ENCODE results near the gene CEP78. TPM values are rescaled to one million over a fixed set of nuclear protein-coding genes. Genes with fewer than 3 reads are reported as not detected.

The CEP78 gene
- total RNA-seq, 1 donor from 2014 or later, result 14.8 TPM

GRCh38 chr9:78267889-78268288 is 32.0 kb downstream of the CEP78 start:
- H3K4me3 ChIP-seq (ENCODE audit: low read depth, low read length), result no peak overlapping the region
- TF ChIP-seq CTCF (IDR thresholded peaks at IDR 0.05; ENCODE audit: insufficient read depth, low read length, poor library complexity, severe bottlenecking), result no peak
- H3K27me3 ChIP-seq (ENCODE audit: control insufficient read depth, insufficient read depth, low read length), result no peaks in the 10 kb centered on the region
- no peak for DNase-seq (ENCODE audit: low read depth)
- no peaks in the 10 kb centered on the region for H3K36me3 ChIP-seq (ENCODE audit: control insufficient read depth, insufficient read depth, low read length)

GRCh38 chr9:78269784-78270183 is 33.9 kb downstream of the CEP78 start:
- H3K4me3 ChIP-seq (ENCODE audit: low read depth, low read length), result no peak overlapping the region
- no peak for TF ChIP-seq CTCF (IDR thresholded peaks at IDR 0.05; ENCODE audit: insufficient read depth, low read length, poor library complexity, severe bottlenecking)

GRCh38 chr9:78272307-78272706 is 36.4 kb downstream of the CEP78 start:
- H3K36me3 ChIP-seq (ENCODE audit: control insufficient read depth, insufficient read depth, low read length), result no peaks in the 10 kb centered on the region
- no peak overlapping the region for H3K4me3 ChIP-seq (ENCODE audit: low read depth, low read length)
- no peak for TF ChIP-seq CTCF (IDR thresholded peaks at IDR 0.05; ENCODE audit: insufficient read depth, low read length, poor library complexity, severe bottlenecking)
- no peaks in the 10 kb centered on the region for H3K27me3 ChIP-seq (ENCODE audit: control insufficient read depth, insufficient read depth, low read length)
- DNase-seq (ENCODE audit: low read depth), result no peak

More at GRCh38 chr9:78269784-78270183, 33.9 kb downstream of the CEP78 start:
- H3K27me3 ChIP-seq (ENCODE audit: control insufficient read depth, insufficient read depth, low read length), result no peaks in the 10 kb centered on the region
- no peaks in the 10 kb centered on the region for H3K36me3 ChIP-seq (ENCODE audit: control insufficient read depth, insufficient read depth, low read length)
- no peak for DNase-seq (ENCODE audit: low read depth)

GRCh38 chr9:78273761-78274160 is 37.9 kb downstream of the CEP78 start:
- no peak for DNase-seq (ENCODE audit: low read depth)
- Histone ChIP-seq H3K36me3 (ENCODE audit: control insufficient read depth, insufficient read depth, low read length) (no peaks in the 10 kb centered on the region), H3K27me3 (ENCODE audit: control insufficient read depth, insufficient read depth, low read length) (no peaks in the 10 kb centered on the region), H3K4me3 (ENCODE audit: low read depth, low read length) (no peak overlapping the region)
- no peak for TF ChIP-seq CTCF (IDR thresholded peaks at IDR 0.05; ENCODE audit: insufficient read depth, low read length, poor library complexity, severe bottlenecking)

- Histone ChIP-seq H3K27me3 (ENCODE audit: control insufficient read depth, insufficient read depth, low read length) (no peaks in the 10 kb centered on the region), H3K4me3 (ENCODE audit: low read depth, low read length) (no peak overlapping the region), H3K36me3 (ENCODE audit: control insufficient read depth, insufficient read depth, low read length) (no peaks in the 10 kb centered on the region)
- DNase-seq (ENCODE audit: low read depth), result no peak
- TF ChIP-seq CTCF (IDR thresholded peaks at IDR 0.05; ENCODE audit: insufficient read depth, low read length, poor library complexity, severe bottlenecking), result no peak
These were observed 42.4 kb downstream of the CEP78 start for GRCh38 chr9:78278177-78278777.

- Histone ChIP-seq H3K4me3 (ENCODE audit: low read depth, low read length) (no peak overlapping the region), H3K27me3 (ENCODE audit: control insufficient read depth, insufficient read depth, low read length) (no peaks in the 10 kb centered on the region), H3K36me3 (ENCODE audit: control insufficient read depth, insufficient read depth, low read length) (no peaks in the 10 kb centered on the region)
- TF ChIP-seq CTCF (IDR thresholded peaks at IDR 0.05; ENCODE audit: insufficient read depth, low read length, poor library complexity, severe bottlenecking), result no peak
- no peak for DNase-seq (ENCODE audit: low read depth)
These were observed 42.9 kb downstream of the CEP78 start for GRCh38 chr9:78278801-78279200.
